ENCODE measurements around the gene PRSS33. TPM values are rescaled to one million over a fixed set of nuclear protein-coding genes. Genes with fewer than 3 reads are reported as not detected.

The PRSS33 gene
- total RNA-seq, 4 donors from 2014 or later: not detected

GRCh38 chr16:2775131-2775716 lies 12.1 kb downstream of the PRSS33 start:
- H3K27ac ChIP-seq: peak overlapping the region in 3 of 4 donors; percentile 4 to 100 (median 100)
- H3K4me3 ChIP-seq: peak overlapping the region in 1 of 2 donors; percentile 96
- H3K4me1 ChIP-seq: peaks cover 0 to 67% (median 27%) of the 10 kb centered on the region in 3 donors
- peaks cover 0 to 53% of the 10 kb centered on the region in 2 donors for H3K36me3 ChIP-seq
- ATAC-seq: no peak
- no peaks in the 10 kb centered on the region for H3K27me3 ChIP-seq
- H3K9me3 ChIP-seq: no peaks in the 10 kb centered on the region
- no peak for TF ChIP-seq EP300 (IDR thresholded peaks at IDR 0.05)
- TF ChIP-seq POLR2AphosphoS5 (IDR thresholded peaks at IDR 0.05): no peak
- TF ChIP-seq, protein P1, sequence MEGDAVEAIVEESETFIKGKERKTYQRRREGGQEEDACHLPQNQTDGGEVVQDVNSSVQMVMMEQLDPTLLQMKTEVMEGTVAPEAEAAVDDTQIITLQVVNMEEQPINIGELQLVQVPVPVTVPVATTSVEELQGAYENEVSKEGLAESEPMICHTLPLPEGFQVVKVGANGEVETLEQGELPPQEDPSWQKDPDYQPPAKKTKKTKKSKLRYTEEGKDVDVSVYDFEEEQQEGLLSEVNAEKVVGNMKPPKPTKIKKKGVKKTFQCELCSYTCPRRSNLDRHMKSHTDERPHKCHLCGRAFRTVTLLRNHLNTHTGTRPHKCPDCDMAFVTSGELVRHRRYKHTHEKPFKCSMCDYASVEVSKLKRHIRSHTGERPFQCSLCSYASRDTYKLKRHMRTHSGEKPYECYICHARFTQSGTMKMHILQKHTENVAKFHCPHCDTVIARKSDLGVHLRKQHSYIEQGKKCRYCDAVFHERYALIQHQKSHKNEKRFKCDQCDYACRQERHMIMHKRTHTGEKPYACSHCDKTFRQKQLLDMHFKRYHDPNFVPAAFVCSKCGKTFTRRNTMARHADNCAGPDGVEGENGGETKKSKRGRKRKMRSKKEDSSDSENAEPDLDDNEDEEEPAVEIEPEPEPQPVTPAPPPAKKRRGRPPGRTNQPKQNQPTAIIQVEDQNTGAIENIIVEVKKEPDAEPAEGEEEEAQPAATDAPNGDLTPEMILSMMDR (IDR thresholded peaks at IDR 0.05): no peak
- TF ChIP-seq POLR2A (IDR thresholded peaks at IDR 0.05): no peak
- WGBS, 2 donors (ENCODE audit: low coverage in 1 of 2): 61 to 67% methylated on average over 2 to 3 of the region's 7 CpGs

- TF ChIP-seq POLR2AphosphoS5 (IDR thresholded peaks at IDR 0.05): no peak
- no peak for TF ChIP-seq EP300 (IDR thresholded peaks at IDR 0.05)
- TF ChIP-seq POLR2A (IDR thresholded peaks at IDR 0.05): no peak
- TF ChIP-seq, protein P1 (IDR thresholded peaks at IDR 0.05): no peak
- Histone ChIP-seq H3K27me3 (no peaks in the 10 kb centered on the region), H3K27ac (peak overlapping the region in 1 of 4 donors; percentile 100), H3K4me1 (peaks cover 0 to 71% (median 27%) of the 10 kb centered on the region in 3 donors), H3K9me3 (no peaks in the 10 kb centered on the region), H3K4me3 (no peak overlapping the region), H3K36me3 (peaks cover 0 to 62% of the 10 kb centered on the region in 2 donors)
- no peak for ATAC-seq
- 74 to 76% methylated on average over 2 of the region's 7 CpGs for WGBS, 2 donors (ENCODE audit: low coverage in 1 of 2)
These were observed 13.0 kb downstream of the PRSS33 start for GRCh38 chr16:2774161-2774891.

DNA sequence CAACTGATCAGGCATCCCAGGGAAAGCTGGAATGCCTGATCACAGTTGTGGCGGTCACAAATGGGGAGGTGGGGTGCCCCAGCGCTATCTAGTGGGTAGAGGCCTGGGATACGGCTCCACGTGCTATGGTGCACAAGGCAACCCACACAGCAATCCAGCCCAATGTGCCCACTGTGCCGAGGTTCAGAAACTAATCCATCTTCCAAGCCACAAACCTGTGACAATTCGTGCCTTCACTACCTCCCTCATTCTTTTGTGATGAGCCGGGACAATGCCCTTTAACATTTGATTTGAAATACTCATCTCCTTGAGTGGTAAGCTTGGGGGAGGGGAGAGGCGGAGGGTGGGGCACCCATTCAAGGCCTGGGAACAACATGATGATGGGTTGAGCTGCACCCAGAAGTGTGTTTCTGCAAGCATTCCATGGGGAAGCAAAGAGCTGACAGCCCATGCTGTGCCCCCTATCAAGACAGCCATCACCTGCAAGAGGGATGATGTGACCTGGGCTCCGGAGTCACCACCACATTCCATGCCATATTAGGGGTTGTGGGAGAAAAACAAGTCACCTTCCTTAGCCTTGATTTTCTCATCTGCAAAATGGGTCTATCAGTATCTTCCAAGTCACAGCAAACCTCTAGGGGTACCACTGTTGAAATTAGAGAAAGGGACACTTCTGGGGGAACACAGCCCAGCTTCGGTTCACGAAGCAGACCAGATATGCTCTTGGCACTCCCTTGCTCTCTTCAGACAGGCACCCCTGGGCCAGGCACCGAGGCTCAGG lies 14.0 kb downstream of the PRSS33 start:
- Histone ChIP-seq H3K4me3 (no peak overlapping the region), H3K27ac (peak overlapping the region in 2 of 4 donors; percentile 0 to 12), H3K9me3 (no peaks in the 10 kb centered on the region), H3K4me1 (peaks cover 0 to 71% (median 21%) of the 10 kb centered on the region in 3 donors), H3K27me3 (no peaks in the 10 kb centered on the region), H3K36me3 (peaks cover 0 to 72% of the 10 kb centered on the region in 2 donors)
- no peak for ATAC-seq
- no peak for TF ChIP-seq POLR2A (IDR thresholded peaks at IDR 0.05)
- no peak for TF ChIP-seq EP300 (IDR thresholded peaks at IDR 0.05)
- TF ChIP-seq, protein P1 (IDR thresholded peaks at IDR 0.05): no peak
- TF ChIP-seq POLR2AphosphoS5 (IDR thresholded peaks at IDR 0.05): no peak
- 64 to 73% methylated on average over 2 to 6 of the region's 12 CpGs for WGBS, 2 donors (ENCODE audit: low coverage in 1 of 2)

GRCh38 chr16:2771496-2772402 lies 15.6 kb downstream of the PRSS33 start:
- Histone ChIP-seq H3K27me3 (no peaks in the 10 kb centered on the region), H3K4me1 (peaks cover 0 to 80% (median 17%) of the 10 kb centered on the region in 3 donors), H3K36me3 (peaks cover 0 to 88% of the 10 kb centered on the region in 2 donors), H3K4me3 (no peak overlapping the region), H3K27ac (peak overlapping the region in 2 of 4 donors; percentile 18 to 48), H3K9me3 (no peaks in the 10 kb centered on the region)
- WGBS, 2 donors (ENCODE audit: low coverage in 1 of 2): 56 to 73% methylated on average over 3 to 4 of the region's 18 CpGs
- TF ChIP-seq, protein P1 (IDR thresholded peaks at IDR 0.05): no peak
- TF ChIP-seq EP300 (IDR thresholded peaks at IDR 0.05) (no peak), POLR2AphosphoS5 (IDR thresholded peaks at IDR 0.05) (no peak), POLR2A (IDR thresholded peaks at IDR 0.05) (no peak)
- no peak for ATAC-seq

All from gastroesophageal sphincter (tissue), 4 donors.